IMR-90 (cell line): ENCODE measurements around the gene PRODH. TPM values are rescaled to one million over a fixed set of nuclear protein-coding genes. Genes with fewer than 3 reads are reported as not detected.

Experiments used
- ATAC-seq: fragments of 200-7000 bp; cut with Tn5 transposase; 2 replicates; pipeline ENCODE4 v1.9.1; 2020; ENCODE audit warnings: low read depth, mild to moderate bottlenecking, moderate library complexity
- BruUV-seq: library from RNA; stranded (reverse); fragments of 400-500 nt; replicated peaks from 2 replicates; lab custom pipeline; 2021; lab: Mats Ljungman, UMichigan
- CTCF ChIA-PET: fragments of 300-600 bp; formaldehyde crosslinking; extraction: SDS; loops from one replicate; lab custom pipeline; 2021; ENCODE audit warnings: antibody characterized with exemption; lab: Yijun Ruan, JAX
- POLR2A ChIA-PET: fragments of 300-600 bp; sonication (Branson Sonifier 250); formaldehyde crosslinking; loops from one replicate; lab custom pipeline; 2022; ENCODE audit warnings: antibody characterized with exemption; ENCODE audit not compliant: unreplicated experiment; lab: Charles Lee
- DNase-seq: peaks from one replicate; pipeline ENCODE4 v3.0.0; 2013
- H2AFZ ChIP-seq: replicated peaks from 2 replicates; pipeline ENCODE3; 2013; ENCODE audit warnings: low read length, mild to moderate bottlenecking; ENCODE audit not compliant: poor library complexity
- H2AK5ac ChIP-seq: 2 replicates; pipeline ENCODE4 v1.6.1; 2013; ENCODE audit warnings: low read depth, low read length, inconsistent platforms
- H2AK9ac ChIP-seq: replicated peaks from 2 replicates; pipeline ENCODE3; 2013; ENCODE audit warnings: mild to moderate bottlenecking, low read depth, low read length, moderate library complexity; ENCODE audit not compliant: poor library complexity
- H2BK120ac ChIP-seq: 2 replicates; pipeline ENCODE4 v1.6.1; 2013; ENCODE audit warnings: low read depth, low read length, inconsistent platforms
- H2BK15ac ChIP-seq: 3 replicates; pipeline ENCODE4 v1.6.1; 2013; ENCODE audit warnings: low read depth, low read length, inconsistent platforms
- H2BK20ac ChIP-seq: 2 replicates; pipeline ENCODE4 v1.6.1; 2013; ENCODE audit warnings: low read depth, mild to moderate bottlenecking, inconsistent platforms, low read length, moderate library complexity
- H2BK5ac ChIP-seq: 2 replicates; pipeline ENCODE4 v1.6.1; 2013; ENCODE audit warnings: mild to moderate bottlenecking, low read depth, low read length, inconsistent platforms; ENCODE audit not compliant: poor library complexity, severe bottlenecking
- H3K14ac ChIP-seq: replicated peaks from 2 replicates; pipeline ENCODE4 v1.6.1; 2013; ENCODE audit warnings: low read depth, low read length, inconsistent platforms
- H3K18ac ChIP-seq: 2 replicates; pipeline ENCODE4 v1.6.1; 2013; ENCODE audit warnings: low read depth, low read length, control low read depth
- H3K23ac ChIP-seq: 2 replicates; pipeline ENCODE4 v1.6.1; 2013; ENCODE audit warnings: low read depth, low read length, inconsistent platforms
- H3K27ac ChIP-seq: 2 replicates; pipeline ENCODE4 v1.5.1; 2013; ENCODE audit warnings: mild to moderate bottlenecking, control low read depth, low read length; ENCODE audit not compliant: insufficient read depth
- H3K27me3 ChIP-seq: 2 replicates; pipeline ENCODE4 v1.6.1; 2013; ENCODE audit warnings: low read length; ENCODE audit not compliant: control insufficient read depth, insufficient read depth
- H3K36me3 ChIP-seq: 2 replicates; pipeline ENCODE4 v1.6.1; 2013; ENCODE audit warnings: low read length, mixed read lengths; ENCODE audit not compliant: control insufficient read depth, insufficient read depth
- H3K4ac ChIP-seq: 2 replicates; pipeline ENCODE4 v1.6.1; 2013; ENCODE audit warnings: low read depth, low read length, inconsistent platforms
- H3K4me1 ChIP-seq: 2 replicates; pipeline ENCODE4 v1.6.1; 2013; ENCODE audit warnings: low read length, mixed read lengths; ENCODE audit not compliant: control insufficient read depth, insufficient read depth
- H3K4me2 ChIP-seq: 2 replicates; pipeline ENCODE4 v1.6.1; 2013; ENCODE audit warnings: low read depth, mild to moderate bottlenecking, control low read depth, low read length, moderate library complexity
- H3K4me3 ChIP-seq: 2 replicates; pipeline ENCODE4 v1.5.1; 2013; ENCODE audit warnings: low read depth, mild to moderate bottlenecking, control low read depth, low read length, moderate library complexity; ENCODE audit not compliant: insufficient read depth
- H3K56ac ChIP-seq: 2 replicates; pipeline ENCODE4 v1.6.1; 2013; ENCODE audit warnings: low read length, inconsistent platforms; ENCODE audit not compliant: insufficient read depth; ENCODE audit errors: extremely low read depth
- H3K79me1 ChIP-seq, 2 experiments: 2 replicates each; pipeline ENCODE4 v1.6.1; 2013; ENCODE audit warnings: low read length in 2 of 2, inconsistent platforms in 1 of 2, low read depth in 1 of 2
- H3K9ac ChIP-seq: 2 replicates; pipeline ENCODE4 v1.6.1; 2013; ENCODE audit warnings: low read depth, low read length, control low read depth
- H3K9me1 ChIP-seq: 2 replicates; pipeline ENCODE4 v1.6.1; 2013; ENCODE audit warnings: low read length, inconsistent platforms; ENCODE audit not compliant: insufficient read depth
- H3K9me3 ChIP-seq: 2 replicates; pipeline ENCODE4 v1.6.1; 2013; ENCODE audit warnings: low read length; ENCODE audit not compliant: control insufficient read depth, insufficient read depth
- H4K20me1 ChIP-seq: 2 replicates; pipeline ENCODE4 v1.6.1; 2013; ENCODE audit warnings: low read length, inconsistent platforms; ENCODE audit not compliant: insufficient read depth
- H4K5ac ChIP-seq: 2 replicates; pipeline ENCODE4 v1.6.1; 2013; ENCODE audit warnings: mild to moderate bottlenecking, low read depth, low read length, control low read depth
- H4K8ac ChIP-seq, 2 experiments: 2 replicates each; pipeline ENCODE4 v1.6.1; 2013; ENCODE audit warnings: low read depth in 2 of 2, low read length in 2 of 2, control low read depth in 1 of 2, inconsistent platforms in 1 of 2
- H4K91ac ChIP-seq: 2 replicates; pipeline ENCODE4 v1.6.1; 2013; ENCODE audit warnings: low read depth, low read length, inconsistent platforms; ENCODE audit not compliant: insufficient read depth
- CEBPB ChIP-seq: IDR thresholded peaks from 2 replicates; pipeline ENCODE4 v1.6.1; 2012; ENCODE audit warnings: low read depth, low read length, improper control_type of control experiment
- CHD1 ChIP-seq: IDR thresholded peaks from 2 replicates; pipeline ENCODE4 v1.6.1; 2012; ENCODE audit warnings: low read depth, low read length, improper control_type of control experiment
- FOS ChIP-seq: fragments of 150-350 bp; IDR thresholded peaks from 2 replicates; pipeline ENCODE4 v1.6.1; 2016; ENCODE audit warnings: low read depth, low read length
- MAFK ChIP-seq: IDR thresholded peaks from 2 replicates; pipeline ENCODE4 v1.6.1; 2012; ENCODE audit warnings: low read depth, low read length, improper control_type of control experiment
- MXI1 ChIP-seq: IDR thresholded peaks from 2 replicates; pipeline ENCODE4 v1.6.1; 2012; ENCODE audit warnings: low read depth, mild to moderate bottlenecking, low read length, moderate library complexity, borderline replicate concordance
- POLR2A ChIP-seq: IDR thresholded peaks from 2 replicates; pipeline ENCODE4 v1.6.1; 2012; ENCODE audit warnings: mild to moderate bottlenecking, low read depth, low read length
- WGBS, 2 experiments: methylation state at CpG; one replicate each; pipeline versions ENCODE4 v1.1.5 to v1.1.7; 2013; ENCODE audit warnings: missing lambda C conversion rate in 2 of 2; ENCODE audit not compliant: insufficient read length in 1 of 2; ENCODE audit errors: extremely low coverage in 2 of 2; 5-methylcytosine and 5-hydroxymethylcytosine counted together
- dilution Hi-C: fragments of 300-500 bp; cut with HindIII; formaldehyde crosslinking; loops from one replicate; pipeline ENCODE4 v1.14.3; 2018; ENCODE audit warnings: low sequenced_read_pairs; ENCODE audit not compliant: unreplicated experiment
- in situ Hi-C: fragments of 300-500 bp; cut with MboI; formaldehyde crosslinking; loops from 3 replicates; pipeline ENCODE4 v1.14.3; 2019; ENCODE audit warnings: low sequenced_read_pairs, inconsistent platforms, mixed read lengths
- intact Hi-C: fragments of 100-400 bp; cut with micrococcal nuclease; formaldehyde crosslinking; loops from 2 replicates; pipeline ENCODE4 v1.10.0; 2022
- polyA plus RNA-seq, 3 experiments: library from polyadenylated mRNA; depleted of rRNA; stranded (reverse); fragments of >200 nt; gene quantifications; 2 replicates each; pipeline ENCODE4 v1.2.3, GENCODE V29; 2012; ENCODE audit warnings: low replicate concordance in 1 of 3
- total RNA-seq: library from RNA; depleted of rRNA; stranded (reverse); fragments of >200 nt; gene quantifications from 2 replicates; pipeline ENCODE4 v1.2.3, GENCODE V29; 2012
- TF ChIP-seq, protein P1 (sequence below): fragments of 150-350 bp; IDR thresholded peaks from 2 replicates; pipeline ENCODE4 v1.6.1; 2016; ENCODE audit warnings: low read depth, mild to moderate bottlenecking, low read length, moderate library complexity, borderline replicate concordance
- TF ChIP-seq, protein P2 (sequence below): conservative IDR thresholded peaks from 2 replicates; pipeline ENCODE4 v1.5.1; 2012; ENCODE audit warnings: mild to moderate bottlenecking, low read depth, low read length, improper control_type of control experiment
- TF ChIP-seq, protein P3 (sequence below): fragments of 150-350 bp; IDR thresholded peaks from 2 replicates; pipeline ENCODE4 v1.6.1; 2017; ENCODE audit warnings: mild to moderate bottlenecking, antibody characterized with exemption, low read length, low read depth

Gene PRODH
- total and polyA plus RNA-seq, 2 of the 4 experiments (the other 2 are of a cell fraction): 0.02 TPM; not detected in 1

DNA sequence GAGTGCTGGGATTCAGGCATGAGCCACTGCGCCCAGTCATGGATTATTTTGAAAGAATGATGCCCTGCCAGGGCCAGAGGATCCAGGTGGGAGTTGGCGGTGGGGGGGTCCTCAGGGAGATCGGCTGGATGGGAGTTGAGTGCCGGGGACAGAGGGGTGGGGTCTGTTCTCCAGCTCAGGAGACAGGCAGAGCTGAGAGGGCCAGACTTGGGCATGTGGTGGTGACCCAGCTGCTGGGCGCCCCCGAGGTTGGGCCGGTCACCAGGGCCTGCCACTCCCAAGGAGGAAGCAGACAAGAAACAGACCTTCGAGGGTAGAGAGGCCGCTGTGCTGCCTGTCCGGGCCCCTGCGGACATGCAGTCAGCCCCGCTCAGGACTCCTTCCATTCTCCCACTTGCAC, 11.8 kb upstream of the PRODH start:
- no peak overlapping the region for H3K14ac ChIP-seq
- no peak overlapping the region for H2AFZ ChIP-seq
- H4K5ac ChIP-seq: no peak overlapping the region
- ChIA-PET POLR2A (no interaction called here), CTCF (no interaction called here)
- H2BK20ac ChIP-seq: no peak overlapping the region
- H3K4me3 ChIP-seq: no peak overlapping the region
- no peak for TF ChIP-seq MXI1
- no peak for TF ChIP-seq CEBPB
- TF ChIP-seq MAFK: no peak
- TF ChIP-seq, protein P1, sequence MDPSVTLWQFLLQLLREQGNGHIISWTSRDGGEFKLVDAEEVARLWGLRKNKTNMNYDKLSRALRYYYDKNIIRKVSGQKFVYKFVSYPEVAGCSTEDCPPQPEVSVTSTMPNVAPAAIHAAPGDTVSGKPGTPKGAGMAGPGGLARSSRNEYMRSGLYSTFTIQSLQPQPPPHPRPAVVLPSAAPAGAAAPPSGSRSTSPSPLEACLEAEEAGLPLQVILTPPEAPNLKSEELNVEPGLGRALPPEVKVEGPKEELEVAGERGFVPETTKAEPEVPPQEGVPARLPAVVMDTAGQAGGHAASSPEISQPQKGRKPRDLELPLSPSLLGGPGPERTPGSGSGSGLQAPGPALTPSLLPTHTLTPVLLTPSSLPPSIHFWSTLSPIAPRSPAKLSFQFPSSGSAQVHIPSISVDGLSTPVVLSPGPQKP: no peak
- TF ChIP-seq, protein P2, sequence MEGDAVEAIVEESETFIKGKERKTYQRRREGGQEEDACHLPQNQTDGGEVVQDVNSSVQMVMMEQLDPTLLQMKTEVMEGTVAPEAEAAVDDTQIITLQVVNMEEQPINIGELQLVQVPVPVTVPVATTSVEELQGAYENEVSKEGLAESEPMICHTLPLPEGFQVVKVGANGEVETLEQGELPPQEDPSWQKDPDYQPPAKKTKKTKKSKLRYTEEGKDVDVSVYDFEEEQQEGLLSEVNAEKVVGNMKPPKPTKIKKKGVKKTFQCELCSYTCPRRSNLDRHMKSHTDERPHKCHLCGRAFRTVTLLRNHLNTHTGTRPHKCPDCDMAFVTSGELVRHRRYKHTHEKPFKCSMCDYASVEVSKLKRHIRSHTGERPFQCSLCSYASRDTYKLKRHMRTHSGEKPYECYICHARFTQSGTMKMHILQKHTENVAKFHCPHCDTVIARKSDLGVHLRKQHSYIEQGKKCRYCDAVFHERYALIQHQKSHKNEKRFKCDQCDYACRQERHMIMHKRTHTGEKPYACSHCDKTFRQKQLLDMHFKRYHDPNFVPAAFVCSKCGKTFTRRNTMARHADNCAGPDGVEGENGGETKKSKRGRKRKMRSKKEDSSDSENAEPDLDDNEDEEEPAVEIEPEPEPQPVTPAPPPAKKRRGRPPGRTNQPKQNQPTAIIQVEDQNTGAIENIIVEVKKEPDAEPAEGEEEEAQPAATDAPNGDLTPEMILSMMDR: no peak
- no peak for TF ChIP-seq CHD1
- TF ChIP-seq POLR2A: no peak
- no peak for TF ChIP-seq FOS
- TF ChIP-seq, protein P3, sequence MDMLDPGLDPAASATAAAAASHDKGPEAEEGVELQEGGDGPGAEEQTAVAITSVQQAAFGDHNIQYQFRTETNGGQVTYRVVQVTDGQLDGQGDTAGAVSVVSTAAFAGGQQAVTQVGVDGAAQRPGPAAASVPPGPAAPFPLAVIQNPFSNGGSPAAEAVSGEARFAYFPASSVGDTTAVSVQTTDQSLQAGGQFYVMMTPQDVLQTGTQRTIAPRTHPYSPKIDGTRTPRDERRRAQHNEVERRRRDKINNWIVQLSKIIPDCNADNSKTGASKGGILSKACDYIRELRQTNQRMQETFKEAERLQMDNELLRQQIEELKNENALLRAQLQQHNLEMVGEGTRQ: no peak
- H3K4me2 ChIP-seq: no peak overlapping the region
- no peaks in the 10 kb centered on the region for H3K79me1 ChIP-seq
- no peak overlapping the region for H3K9ac ChIP-seq
- H3K36me3 ChIP-seq: no peaks in the 10 kb centered on the region
- no peaks in the 10 kb centered on the region for H3K9me3 ChIP-seq
- no peak overlapping the region for H3K18ac ChIP-seq
- no peak overlapping the region for H4K91ac ChIP-seq
- peaks cover 25% of the 10 kb centered on the region for H3K27me3 ChIP-seq
- dilution Hi-C loops (no loop called here), intact Hi-C loops (no loop called here), in situ Hi-C loops (no loop called here)
- no peak overlapping the region for H3K4ac ChIP-seq
- no CpG with 5 or more reads among the region's 12 CpGs for WGBS, 2 experiments
- BruUV-seq: no TSS peak
- H3K27ac ChIP-seq: no peak overlapping the region
- no peak overlapping the region for H2BK15ac ChIP-seq
- H3K4me1 ChIP-seq: no peaks in the 10 kb centered on the region
- H4K20me1 ChIP-seq: no peaks in the 10 kb centered on the region
- no peaks in the 10 kb centered on the region for H3K9me1 ChIP-seq
- no peak overlapping the region for H4K8ac ChIP-seq
- H2BK5ac ChIP-seq: no peak overlapping the region
- no peak overlapping the region for H3K23ac ChIP-seq
- no peak overlapping the region for H2BK120ac ChIP-seq
- no peak overlapping the region for H2AK5ac ChIP-seq
- DNase-seq (no peak), ATAC-seq (no peak)
- no peak overlapping the region for H2AK9ac ChIP-seq
- H3K56ac ChIP-seq: no peak overlapping the region
